Measurements from ENCODE around the gene FMN2.

DNA sequence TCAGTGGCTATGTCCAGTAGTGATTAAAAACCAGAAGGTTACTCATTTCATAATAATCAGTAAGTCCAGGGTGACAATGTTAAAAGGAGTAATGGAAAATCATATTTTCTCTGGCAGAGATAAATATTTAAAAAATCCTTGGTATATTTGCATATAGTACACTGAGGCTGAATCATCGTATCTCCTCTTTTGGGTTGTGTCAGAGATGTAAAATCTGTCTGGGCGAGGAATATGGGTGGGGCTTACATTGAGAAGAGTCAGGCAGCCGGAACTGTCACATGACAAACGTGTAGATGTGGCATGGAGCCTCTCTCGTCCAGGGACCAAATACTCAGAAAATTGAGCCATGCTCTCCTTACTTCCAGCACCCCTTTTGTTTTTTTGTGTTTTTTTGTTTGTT is 120.9 kb downstream of the FMN2 start:
- TF ChIP-seq RAD21 (conservative IDR thresholded peaks at IDR 0.05 in 1 of 2, IDR thresholded peaks at IDR 0.05 in 1 of 2) (no peak), KDM5A (IDR thresholded peaks at IDR 0.05) (no peak), CEBPB (IDR thresholded peaks at IDR 0.05) (no peak), TFCP2L1 (CRISPR knock-in tag; IDR thresholded peaks at IDR 0.05) (no peak), EP300 (IDR thresholded peaks at IDR 0.05) (no peak)
- TF ChIP-seq, protein P1, sequence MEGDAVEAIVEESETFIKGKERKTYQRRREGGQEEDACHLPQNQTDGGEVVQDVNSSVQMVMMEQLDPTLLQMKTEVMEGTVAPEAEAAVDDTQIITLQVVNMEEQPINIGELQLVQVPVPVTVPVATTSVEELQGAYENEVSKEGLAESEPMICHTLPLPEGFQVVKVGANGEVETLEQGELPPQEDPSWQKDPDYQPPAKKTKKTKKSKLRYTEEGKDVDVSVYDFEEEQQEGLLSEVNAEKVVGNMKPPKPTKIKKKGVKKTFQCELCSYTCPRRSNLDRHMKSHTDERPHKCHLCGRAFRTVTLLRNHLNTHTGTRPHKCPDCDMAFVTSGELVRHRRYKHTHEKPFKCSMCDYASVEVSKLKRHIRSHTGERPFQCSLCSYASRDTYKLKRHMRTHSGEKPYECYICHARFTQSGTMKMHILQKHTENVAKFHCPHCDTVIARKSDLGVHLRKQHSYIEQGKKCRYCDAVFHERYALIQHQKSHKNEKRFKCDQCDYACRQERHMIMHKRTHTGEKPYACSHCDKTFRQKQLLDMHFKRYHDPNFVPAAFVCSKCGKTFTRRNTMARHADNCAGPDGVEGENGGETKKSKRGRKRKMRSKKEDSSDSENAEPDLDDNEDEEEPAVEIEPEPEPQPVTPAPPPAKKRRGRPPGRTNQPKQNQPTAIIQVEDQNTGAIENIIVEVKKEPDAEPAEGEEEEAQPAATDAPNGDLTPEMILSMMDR (IDR thresholded peaks at IDR 0.05), result no peak
- TF ChIP-seq, protein P2, sequence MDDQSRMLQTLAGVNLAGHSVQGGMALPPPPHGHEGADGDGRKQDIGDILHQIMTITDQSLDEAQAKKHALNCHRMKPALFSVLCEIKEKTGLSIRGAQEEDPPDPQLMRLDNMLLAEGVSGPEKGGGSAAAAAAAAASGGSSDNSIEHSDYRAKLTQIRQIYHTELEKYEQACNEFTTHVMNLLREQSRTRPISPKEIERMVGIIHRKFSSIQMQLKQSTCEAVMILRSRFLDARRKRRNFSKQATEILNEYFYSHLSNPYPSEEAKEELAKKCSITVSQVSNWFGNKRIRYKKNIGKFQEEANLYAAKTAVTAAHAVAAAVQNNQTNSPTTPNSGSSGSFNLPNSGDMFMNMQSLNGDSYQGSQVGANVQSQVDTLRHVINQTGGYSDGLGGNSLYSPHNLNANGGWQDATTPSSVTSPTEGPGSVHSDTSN (IDR thresholded peaks at IDR 0.05), result no peak
